BLaER1 treated with 17β-estradiol and CSF1 and Interleukin-3, amounts not matched to agents 10 nM and 100 nM (cell line): ENCODE measurements around the gene ATRNL1.
"Not testable (repeated sequence)": the region's sequence is repeated elsewhere in the genome, so short reads cannot be mapped to it uniquely, and the experiment has no call there.

Experiments used
- H3K27ac ChIP-seq, 11 experiments: shearing (Covaris generic); formaldehyde crosslinking; 2 replicates each; pipeline ENCODE4 v1.8.1; 2022
- H3K27me3 ChIP-seq, 11 experiments: shearing (Covaris generic); formaldehyde crosslinking; 2 replicates each; pipeline ENCODE4 v1.8.1; 2022
- H3K36me3 ChIP-seq, 11 experiments: shearing (Covaris generic); formaldehyde crosslinking; 2 replicates each; pipeline ENCODE4 v1.8.1; 2022
- H3K4me1 ChIP-seq, 10 experiments: shearing (Covaris generic); formaldehyde crosslinking; 2 replicates each; pipeline ENCODE4 v1.8.1; 2022
- H3K4me2 ChIP-seq, 11 experiments: shearing (Covaris generic); formaldehyde crosslinking; 2 replicates each; pipeline ENCODE4 v1.8.1; 2022
- H3K4me3 ChIP-seq, 10 experiments: shearing (Covaris generic); formaldehyde crosslinking; 2 replicates each; pipeline ENCODE4 v1.8.1; 2022
- H3K9ac ChIP-seq, 11 experiments: shearing (Covaris generic); formaldehyde crosslinking; 2 replicates each; pipeline ENCODE4 v1.8.1; 2022
- H3K9me3 ChIP-seq, 11 experiments: shearing (Covaris generic); formaldehyde crosslinking; replicated peaks in 1 of 11; 2 replicates each; pipeline ENCODE4 v1.8.1; 2022
- H4K20me1 ChIP-seq, 11 experiments: shearing (Covaris generic); formaldehyde crosslinking; 2 replicates each; pipeline ENCODE4 v1.8.1; 2022
- Cebpa-rat ChIP-seq, 11 experiments: shearing (Covaris generic); IDR thresholded peaks; 2 replicates each; pipeline ENCODE4 v1.8.1; 2022

Gene ATRNL1

DNA sequence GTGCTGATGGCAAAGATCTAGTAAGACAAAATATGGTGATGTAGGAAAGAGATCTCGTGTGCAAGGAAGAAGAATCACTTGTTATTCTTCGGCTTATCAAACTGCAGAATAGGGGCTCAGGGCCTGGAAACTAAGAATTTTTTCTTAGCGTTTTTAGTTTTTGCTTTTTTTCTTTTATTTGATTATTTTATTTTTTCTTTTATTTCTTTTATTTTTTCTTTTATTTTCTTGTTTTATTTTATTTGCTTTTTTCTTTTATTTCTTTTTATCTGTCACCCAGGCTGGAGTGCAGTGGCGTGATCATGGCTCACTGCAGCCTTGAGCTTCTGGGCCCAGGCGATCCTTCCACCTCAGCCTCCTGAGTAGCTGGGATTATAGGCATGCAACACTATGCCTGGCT is 70.0 kb downstream of the ATRNL1 start:
- Histone ChIP-seq H3K9me3 (no peaks in the 10 kb centered on the region; a peak in 1 of 22 replicates), H3K27me3 (no peaks in the 10 kb centered on the region), H3K27ac (no peak overlapping the region), H3K9ac (no peak overlapping the region), H4K20me1 (no peaks in the 10 kb centered on the region), H3K4me3 (no peak overlapping the region), H3K36me3 (peaks cover 0 to 10% (median 0%) of the 10 kb centered on the region in 11 experiments; a peak in 3 of 22 replicates), H3K4me2 (no peak overlapping the region), H3K4me1 (peaks cover 0 to 12% (median 0%) of the 10 kb centered on the region in 10 experiments; a peak in 5 of 20 replicates)
- TF ChIP-seq Cebpa-rat (IDR thresholded peaks at IDR 0.05): no peak

DNA sequence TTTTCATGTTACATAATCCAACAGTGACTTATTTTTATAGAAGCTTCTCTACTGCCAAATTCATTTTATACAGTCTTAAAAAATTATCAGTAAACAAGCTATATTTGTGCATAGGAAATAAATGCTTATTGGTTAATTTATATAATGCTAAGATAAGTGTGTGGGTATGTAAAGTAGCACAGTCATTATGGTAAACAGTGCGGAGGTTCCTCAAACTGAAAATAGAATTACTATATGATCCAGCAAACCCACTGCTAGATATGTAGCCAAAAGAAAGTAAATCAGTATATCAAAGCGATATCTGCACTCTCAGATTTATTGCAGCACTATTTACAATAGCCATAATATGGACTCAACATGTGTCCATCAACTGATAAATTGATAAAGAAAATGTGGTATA is 71.1 kb downstream of the ATRNL1 start:
- Histone ChIP-seq H3K9ac (no peak overlapping the region), H4K20me1 (no peaks in the 10 kb centered on the region), H3K4me2 (peak overlapping the region in 3 of 11 experiments; percentile 15 to 56 (median 49); a peak in 4 of 22 replicates), H3K4me3 (no peak overlapping the region), H3K27ac (peak overlapping the region in 1 of 11 experiments; percentile 23; a peak in 1 of 22 replicates), H3K9me3 (no peaks in the 10 kb centered on the region; a peak in 1 of 22 replicates), H3K4me1 (peaks cover 0 to 12% (median 0%) of the 10 kb centered on the region in 10 experiments; a peak in 5 of 20 replicates), H3K36me3 (peaks cover 0 to 10% (median 0%) of the 10 kb centered on the region in 11 experiments; a peak in 3 of 22 replicates), H3K27me3 (no peaks in the 10 kb centered on the region)
- no peak for TF ChIP-seq Cebpa-rat (IDR thresholded peaks at IDR 0.05)

GRCh38 chr10:115167751-115168150 is 74.6 kb downstream of the ATRNL1 start:
- no peak overlapping the region for H3K27ac ChIP-seq
- H3K9me3 ChIP-seq: no peaks in the 10 kb centered on the region; a peak in 1 of 22 replicates
- H4K20me1 ChIP-seq: no peaks in the 10 kb centered on the region
- peaks cover 0 to 12% (median 0%) of the 10 kb centered on the region in 10 experiments; a peak in 5 of 20 replicates for H3K4me1 ChIP-seq
- peak in 1 of 11 experiments; percentile 11; a peak in 1 of 22 replicates for TF ChIP-seq Cebpa-rat (IDR thresholded peaks at IDR 0.05)
- no peak overlapping the region for H3K4me3 ChIP-seq
- no peak overlapping the region for H3K4me2 ChIP-seq
- no peak overlapping the region for H3K9ac ChIP-seq
- no peaks in the 10 kb centered on the region for H3K27me3 ChIP-seq
- H3K36me3 ChIP-seq: peaks cover 0 to 10% (median 0%) of the 10 kb centered on the region in 11 experiments; a peak in 3 of 22 replicates

GRCh38 chr10:115171392-115171960 is 78.3 kb downstream of the ATRNL1 start:
- H3K27me3 ChIP-seq: no peaks in the 10 kb centered on the region
- H4K20me1 ChIP-seq: no peaks in the 10 kb centered on the region
- no peak for TF ChIP-seq Cebpa-rat (IDR thresholded peaks at IDR 0.05)
- H3K36me3 ChIP-seq: peaks cover 0 to 4% (median 0%) of the 10 kb centered on the region in 11 experiments; a peak in 3 of 22 replicates
- H3K9ac ChIP-seq: no peak overlapping the region
- no peak overlapping the region for H3K27ac ChIP-seq
- no peak overlapping the region for H3K4me2 ChIP-seq
- H3K4me1 ChIP-seq: no peaks in the 10 kb centered on the region
- no peaks in the 10 kb centered on the region for H3K9me3 ChIP-seq
- no peak overlapping the region for H3K4me3 ChIP-seq

- no peak for TF ChIP-seq Cebpa-rat (IDR thresholded peaks at IDR 0.05)
- Histone ChIP-seq H3K9me3 (no peaks in the 10 kb centered on the region), H4K20me1 (no peaks in the 10 kb centered on the region), H3K4me1 (no peaks in the 10 kb centered on the region), H3K9ac (0 out of 22 replicates have a peak overlapping the region, but pooled peaks of 1 of the 11 experiments have one; percentile 16), H3K36me3 (no peaks in the 10 kb centered on the region), H3K27me3 (no peaks in the 10 kb centered on the region), H3K4me3 (no peak overlapping the region), H3K4me2 (no peak overlapping the region), H3K27ac (no peak overlapping the region)
Observed at GRCh38 chr10:115173915-115174443, 80.8 kb downstream of the ATRNL1 start.

DNA sequence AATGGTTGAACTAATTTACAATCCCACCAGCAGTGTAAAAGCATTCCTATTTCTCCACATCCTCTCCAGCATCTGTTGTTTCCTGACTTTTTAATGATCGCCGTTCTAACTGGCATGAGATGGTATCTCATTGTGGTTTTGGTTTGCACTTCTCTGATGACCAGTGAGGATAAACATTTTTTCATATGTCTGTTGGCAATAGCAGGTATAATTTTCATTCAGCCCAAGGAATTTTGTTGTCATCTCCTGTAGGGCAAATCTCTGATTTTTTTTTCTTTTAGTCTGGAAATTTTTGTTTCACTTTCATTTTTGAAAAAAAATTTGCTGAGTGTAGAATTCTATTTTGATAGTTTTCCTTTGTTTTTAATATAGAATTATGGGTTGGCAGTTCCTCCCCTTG is 114.1 kb downstream of the ATRNL1 start:
- not testable (repeated sequence) for H3K36me3 ChIP-seq, H3K4me3 ChIP-seq, H3K9me3 ChIP-seq, H3K4me2 ChIP-seq, H4K20me1 ChIP-seq, H3K27ac ChIP-seq, H3K4me1 ChIP-seq, H3K27me3 ChIP-seq, H3K9ac ChIP-seq

GRCh38 chr10:115209133-115209532 is 116.0 kb downstream of the ATRNL1 start:
- Histone ChIP-seq H4K20me1 (no peaks in the 10 kb centered on the region), H3K9ac (no peak overlapping the region), H3K4me1 (no peaks in the 10 kb centered on the region), H3K4me2 (no peak overlapping the region), H3K4me3 (no peak overlapping the region), H3K9me3 (no peaks in the 10 kb centered on the region; a peak in 2 of 22 replicates), H3K27ac (no peak overlapping the region), H3K27me3 (no peaks in the 10 kb centered on the region), H3K36me3 (no peaks in the 10 kb centered on the region)
- no peak for TF ChIP-seq Cebpa-rat (IDR thresholded peaks at IDR 0.05)

GRCh38 chr10:115214829-115215228 is 121.7 kb downstream of the ATRNL1 start:
- Histone ChIP-seq H4K20me1 (no peaks in the 10 kb centered on the region), H3K9ac (no peak overlapping the region), H3K4me1 (no peaks in the 10 kb centered on the region), H3K4me3 (no peak overlapping the region), H3K27me3 (no peaks in the 10 kb centered on the region), H3K36me3 (peaks cover 0 to 4% (median 0%) of the 10 kb centered on the region in 11 experiments; a peak in 1 of 22 replicates), H3K9me3 (no peaks in the 10 kb centered on the region; a peak in 2 of 22 replicates), H3K4me2 (no peak overlapping the region), H3K27ac (no peak overlapping the region)
- no peak for TF ChIP-seq Cebpa-rat (IDR thresholded peaks at IDR 0.05)

DNA sequence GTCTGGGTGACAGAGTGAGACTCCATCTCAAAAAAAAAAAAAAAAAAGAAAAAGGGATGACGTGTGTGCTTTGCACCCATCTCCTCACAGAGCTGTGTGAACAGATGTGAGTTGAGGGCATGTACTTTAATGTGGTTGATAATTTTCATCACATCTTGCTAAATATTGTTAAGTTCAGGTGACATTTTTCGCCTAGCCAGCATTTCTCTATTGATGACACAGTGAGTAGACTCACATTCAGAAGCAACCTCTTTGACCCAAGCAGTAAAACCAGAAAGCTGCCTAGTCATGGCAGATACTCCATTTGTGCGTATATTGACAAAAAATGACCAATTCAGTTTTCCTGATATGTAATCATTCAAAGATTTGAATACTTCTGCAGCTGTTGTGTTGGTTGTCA is 126.0 kb downstream of the ATRNL1 start:
- Histone ChIP-seq H3K4me3 (no peak overlapping the region), H3K9me3 (peaks cover 0 to 18% (median 12%) of the 10 kb centered on the region in 11 experiments; a peak in 11 of 22 replicates), H3K27me3 (no peaks in the 10 kb centered on the region), H4K20me1 (no peaks in the 10 kb centered on the region), H3K36me3 (peaks cover 0 to 11% (median 0%) of the 10 kb centered on the region in 11 experiments; a peak in 5 of 22 replicates), H3K4me1 (no peaks in the 10 kb centered on the region), H3K4me2 (no peak overlapping the region), H3K9ac (no peak overlapping the region), H3K27ac (no peak overlapping the region)
- no peak for TF ChIP-seq Cebpa-rat (IDR thresholded peaks at IDR 0.05)

- no peak overlapping the region for H3K4me3 ChIP-seq
- TF ChIP-seq Cebpa-rat (IDR thresholded peaks at IDR 0.05): no peak
- no peaks in the 10 kb centered on the region for H4K20me1 ChIP-seq
- H3K4me2 ChIP-seq: no peak overlapping the region
- H3K4me1 ChIP-seq: no peaks in the 10 kb centered on the region
- peaks cover 0 to 11% (median 0%) of the 10 kb centered on the region in 11 experiments; a peak in 5 of 22 replicates for H3K36me3 ChIP-seq
- peaks cover 0 to 18% (median 12%) of the 10 kb centered on the region in 11 experiments; a peak in 11 of 22 replicates for H3K9me3 ChIP-seq
- H3K9ac ChIP-seq: no peak overlapping the region
- no peaks in the 10 kb centered on the region for H3K27me3 ChIP-seq
- no peak overlapping the region for H3K27ac ChIP-seq
Observed at GRCh38 chr10:115222039-115222438, 128.9 kb downstream of the ATRNL1 start.
